Posterior cingulate gyrus (tissue), 11 donors: ENCODE measurements around the gene ICAM2.
"Not testable (repeated sequence)": the region's sequence is repeated elsewhere in the genome, so short reads cannot be mapped to it uniquely, and the experiment has no call there.

Source experiments
- DNase-seq, 10 donors: peaks; one replicate each; pipeline versions ENCODE4 v3.0.0 to v3.0.0-alpha.2; 2020 to 2021; ENCODE audit warnings: mixed read lengths in 3 of 10
- intact Hi-C: fragments of 100-400 bp; cut with DNase I; formaldehyde crosslinking; loops from one replicate; pipeline ENCODE4 v1.15.1; 2023

The ICAM2 gene

GRCh38 chr17:64045176-64045575 lies 24.7 kb upstream of the ICAM2 start:
- intact Hi-C loops = no loop called here
- peak in 2 of 10 donors; percentile 67 for DNase-seq

GRCh38 chr17:64042700-64043485 lies 22.5 kb upstream of the ICAM2 start:
- peak in 2 of 10 donors; percentile 66 to 81 for DNase-seq
- intact Hi-C loops = no loop called here

GRCh38 chr17:64041912-64042311 lies 21.5 kb upstream of the ICAM2 start:
- intact Hi-C loops = no loop called here
- peak in 2 of 10 donors; percentile 51 to 59 for DNase-seq

DNA sequence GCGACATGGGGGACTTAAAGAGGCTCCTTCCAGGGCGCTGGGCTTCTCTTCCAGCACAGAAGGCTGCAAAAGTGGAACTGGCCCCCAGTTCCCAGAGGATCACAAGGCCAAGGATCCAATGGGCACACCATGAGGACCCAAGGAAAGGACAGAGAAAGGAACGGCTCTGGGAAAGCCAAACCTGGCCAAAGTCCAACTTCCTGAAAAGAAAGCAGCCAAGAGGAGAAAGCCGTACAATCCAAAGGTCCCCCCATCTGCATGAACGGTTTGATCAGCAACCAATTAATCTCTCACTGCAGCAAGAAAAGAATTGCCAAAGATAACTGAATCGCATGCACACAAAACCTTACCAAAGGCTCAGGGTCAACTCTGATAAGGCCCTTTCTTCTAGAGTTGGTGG lies 19.8 kb upstream of the ICAM2 start:
- DNase-seq = peak in 1 of 10 donors; percentile 12
- intact Hi-C loops = no loop called here

- intact Hi-C loops = no loop called here
- DNase-seq = no peak
These were observed 18.6 kb upstream of the ICAM2 start for GRCh38 chr17:64039106-64039400.

GRCh38 chr17:64038331-64039105 lies 18.1 kb upstream of the ICAM2 start:
- DNase-seq = peak in 2 of 10 donors; percentile 67 to 80
- intact Hi-C loops = no loop called here

DNA sequence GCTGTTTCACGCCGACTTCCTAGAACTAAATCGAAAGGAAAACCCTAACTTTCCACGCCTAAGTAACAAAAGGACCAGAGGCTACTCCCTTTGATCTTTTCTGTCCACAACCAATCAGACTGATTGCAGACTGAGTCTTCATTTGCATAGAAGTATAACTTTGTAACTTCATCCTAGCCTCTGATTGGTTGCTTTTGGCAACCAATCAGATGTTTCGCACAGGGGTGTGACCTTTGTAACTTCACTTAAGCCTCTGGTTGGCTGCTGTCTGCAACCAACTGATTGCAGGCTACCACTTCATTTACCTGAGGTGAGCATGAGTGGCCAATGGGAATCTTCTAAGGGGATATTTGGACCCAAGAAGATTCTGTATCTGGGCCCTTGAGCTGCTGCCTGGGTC lies 17.4 kb upstream of the ICAM2 start:
- DNase-seq = no peak
- intact Hi-C loops = no loop called here

GRCh38 chr17:64037180-64037579 lies 16.7 kb upstream of the ICAM2 start:
- intact Hi-C loops = no loop called here
- DNase-seq = peak in 1 of 10 donors; percentile 35

- peak in 1 of 10 donors; percentile 69 for DNase-seq
- intact Hi-C loops = no loop called here
These were observed 15.9 kb upstream of the ICAM2 start for GRCh38 chr17:64036198-64036922.

DNA sequence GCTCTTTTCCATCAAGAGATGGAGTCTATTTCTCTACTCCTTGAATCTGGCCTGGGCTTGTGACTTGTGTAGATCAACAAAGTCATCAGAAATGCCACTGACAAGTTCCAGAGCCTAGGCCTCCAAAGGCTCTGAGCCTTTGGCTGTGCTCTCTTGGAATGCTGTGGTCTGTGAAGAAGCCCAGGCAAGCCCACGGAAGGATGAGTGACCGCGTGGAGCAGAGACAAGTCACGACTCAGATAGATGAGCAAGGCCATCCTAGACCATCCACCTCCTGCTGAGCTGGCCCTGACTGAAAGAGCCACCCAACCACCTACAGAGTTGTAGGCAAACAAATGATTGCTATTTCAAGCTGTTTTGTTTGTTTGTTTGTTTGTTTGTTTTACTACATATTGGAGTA lies 11.6 kb upstream of the ICAM2 start:
- peak in 2 of 10 donors; percentile 5 to 33 for DNase-seq
- intact Hi-C loops = no loop called here

DNA sequence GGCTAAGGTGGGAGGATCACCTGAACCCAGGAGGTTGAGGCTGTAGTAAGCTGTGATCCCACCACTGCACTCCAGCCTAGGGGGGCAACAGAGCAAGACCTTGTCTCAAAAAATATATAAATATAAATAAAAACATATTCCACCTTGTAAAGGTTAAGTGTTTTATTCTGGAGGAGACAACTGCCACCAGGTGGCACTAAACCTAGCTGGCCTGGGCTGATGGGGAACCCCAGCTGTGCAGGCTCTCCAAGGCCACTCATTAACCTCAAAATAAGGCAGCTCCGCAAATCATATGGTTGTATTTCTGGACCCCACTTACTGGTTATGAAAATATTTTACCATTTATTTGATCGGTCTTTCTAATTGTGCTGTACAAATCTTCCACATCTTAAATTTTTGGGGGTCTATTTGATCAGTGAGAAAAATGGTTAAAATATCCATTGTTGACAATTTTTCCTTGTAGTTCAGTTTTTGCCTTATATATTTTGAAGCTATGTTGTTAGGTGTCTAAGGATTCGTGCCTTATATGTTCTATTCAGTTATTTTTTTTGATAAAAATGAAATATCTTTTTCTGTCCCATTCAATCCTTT lies 8.5 kb upstream of the ICAM2 start:
- intact Hi-C loops = loop anchor here (1.0 to 5.0 kb wide), 3 partner anchors 104 to 253 kb away; partner anchors contain the start of gene GH1
- peak in 9 of 10 donors; percentile 43 to 92 (median 63) for DNase-seq

GRCh38 chr17:64025732-64026294 lies 5.4 kb upstream of the ICAM2 start:
- intact Hi-C loops = loop anchor here (5.0 kb wide), 2 partner anchors 109 to 256 kb away; partner anchors contain the start of gene GH1
- peak in 8 of 10 donors; percentile 24 to 86 (median 44) for DNase-seq

DNA sequence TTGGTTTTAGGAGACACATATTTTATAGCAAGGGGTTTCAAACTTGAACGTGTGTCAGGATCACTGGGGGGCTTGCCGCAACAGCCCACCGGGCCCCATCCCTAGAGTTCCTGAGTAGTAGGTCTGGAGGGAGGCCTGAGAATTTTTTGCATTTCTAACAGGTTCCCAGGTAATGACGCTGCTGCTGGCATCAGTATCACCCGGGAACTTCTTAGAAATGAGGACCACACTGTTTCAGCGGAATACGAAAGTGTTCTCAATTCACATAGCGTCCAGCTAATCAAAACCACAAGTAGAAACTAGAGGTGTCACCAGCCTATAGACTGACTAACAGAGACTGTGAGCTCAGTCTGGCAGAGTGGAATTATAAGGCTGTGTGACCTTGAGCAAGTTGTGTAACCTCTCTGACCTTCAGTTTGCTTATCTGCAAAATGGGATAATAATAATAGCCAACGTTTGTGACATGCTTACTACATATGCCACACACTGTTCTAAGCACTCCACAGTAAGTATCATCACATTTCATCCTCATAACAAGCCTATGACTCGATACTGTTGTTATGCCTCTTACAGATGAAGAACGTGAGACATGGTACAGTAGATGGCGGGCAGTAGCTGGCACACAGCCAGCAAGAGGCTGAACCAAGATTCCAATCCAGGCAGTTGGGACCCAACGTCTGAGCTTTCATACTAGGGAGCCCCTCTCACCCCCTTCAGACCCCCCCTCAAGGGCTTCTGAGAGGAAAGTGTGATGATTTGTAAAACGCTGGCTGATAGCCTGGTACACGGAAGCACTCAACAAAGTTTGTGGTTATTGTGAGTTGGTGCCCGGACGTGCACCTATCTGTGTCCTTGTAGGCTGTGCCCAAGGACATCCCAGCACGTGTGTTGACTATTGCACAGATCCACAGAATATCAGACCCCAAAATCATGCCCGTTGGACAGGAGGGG lies 4.6 kb upstream of the ICAM2 start:
- intact Hi-C loops = loop anchor here (5.0 kb wide), 2 partner anchors 108 to 257 kb away; partner anchors contain the start of gene GH1

DNA sequence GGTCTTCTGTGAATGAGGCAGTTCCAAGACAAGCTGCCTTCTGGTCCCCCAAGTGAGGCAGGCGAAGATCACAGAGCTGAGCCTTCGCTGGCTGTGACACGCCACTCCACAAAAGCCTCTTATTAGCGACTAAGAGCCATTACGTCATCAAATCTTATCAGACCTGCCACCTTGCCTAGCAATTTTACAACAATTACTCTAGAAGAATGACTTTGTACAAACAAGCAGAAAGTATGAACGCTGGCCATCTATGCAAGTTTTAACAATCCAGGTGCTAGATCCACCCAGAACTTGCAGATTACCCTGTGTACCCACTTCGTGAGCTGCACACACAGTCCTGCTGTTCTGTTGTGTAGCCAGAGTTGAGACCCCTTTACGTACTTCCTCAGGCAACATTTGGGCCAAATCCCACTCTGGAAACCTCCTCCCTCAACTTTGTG lies 3.8 kb upstream of the ICAM2 start:
- intact Hi-C loops = no loop called here
- peak in 1 of 10 donors; percentile 30 for DNase-seq

More for the DNA sequence above, 4.6 kb upstream of the ICAM2 start:
- peak in 2 of 10 donors; percentile 48 to 55 for DNase-seq

DNA sequence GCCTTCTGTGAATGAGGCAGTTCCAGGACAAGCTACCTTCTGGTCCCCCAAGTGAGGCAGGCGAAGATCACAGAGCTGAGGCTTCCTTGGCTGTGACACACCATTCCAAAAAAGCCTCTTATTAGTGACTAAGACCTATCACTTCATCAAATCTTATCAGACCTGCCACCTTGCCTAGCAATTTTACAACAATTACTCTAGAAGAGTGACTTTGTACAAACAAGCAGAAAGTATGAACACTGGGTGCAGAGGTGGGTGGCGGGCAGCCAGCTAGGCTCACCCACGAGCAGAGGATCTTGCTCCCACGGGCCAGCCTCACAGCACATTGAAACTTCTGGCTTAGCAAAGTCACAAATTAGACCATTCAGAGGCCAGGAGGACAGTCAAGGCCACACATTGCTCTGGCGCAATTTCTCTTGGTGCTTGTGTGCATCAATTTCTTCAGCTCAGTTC lies 2.2 kb upstream of the ICAM2 start:
- DNase-seq = peak in 2 of 10 donors; percentile 26 to 40
- intact Hi-C loops = no loop called here

- DNase-seq = peak in 1 of 10 donors; percentile 16
- intact Hi-C loops = not testable (repeated sequence)
These were observed 877 bp downstream of the ICAM2 start for GRCh38 chr17:64019551-64019961.

GRCh38 chr17:64017381-64017980 lies 3.0 kb downstream of the ICAM2 start:
- DNase-seq = no peak
- intact Hi-C loops = no loop called here

GRCh38 chr17:64016974-64017373 lies 3.5 kb downstream of the ICAM2 start:
- no peak for DNase-seq
- intact Hi-C loops = no loop called here
